Measurements from ENCODE around the gene IL1F10.

IL1F10 gene

DNA sequence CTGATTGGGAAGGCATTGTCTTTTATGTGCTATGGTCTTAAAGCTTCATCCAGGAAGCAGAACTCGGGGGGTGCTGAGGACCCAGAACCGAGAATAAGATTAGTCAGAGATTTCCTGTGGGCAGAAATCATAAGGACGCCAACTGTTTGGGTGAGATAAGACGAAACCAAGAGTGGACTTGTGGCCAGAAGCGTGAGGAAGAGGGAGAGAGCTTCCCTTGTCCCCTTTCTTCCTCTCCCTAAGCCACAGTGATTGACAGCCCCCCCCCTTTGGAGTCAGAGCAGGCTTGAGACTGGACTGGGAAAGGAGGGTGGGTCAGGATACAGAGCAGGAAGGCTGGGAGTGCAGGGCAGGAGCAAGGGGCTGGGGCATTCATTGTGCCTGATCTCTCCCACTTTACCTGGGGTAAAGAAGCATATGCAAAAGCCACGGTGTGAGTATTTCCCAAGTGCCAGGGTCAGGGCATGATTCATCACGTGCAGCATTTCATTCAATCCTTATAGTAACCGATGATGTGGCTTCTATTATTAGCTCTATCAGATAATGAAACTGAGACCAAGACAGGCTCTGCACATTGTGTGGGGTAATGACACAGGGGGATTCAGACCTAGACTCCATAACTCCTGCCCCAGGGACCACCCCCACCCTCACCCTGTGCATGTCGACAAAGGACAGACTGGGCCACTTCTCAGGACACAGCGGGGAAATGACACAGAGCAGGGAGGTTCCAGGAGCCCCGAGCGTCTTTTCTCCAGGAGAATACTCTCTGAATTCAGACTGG lies 56.6 kb downstream of the IL1F10 start:
- TF ChIP-seq, protein P1, sequence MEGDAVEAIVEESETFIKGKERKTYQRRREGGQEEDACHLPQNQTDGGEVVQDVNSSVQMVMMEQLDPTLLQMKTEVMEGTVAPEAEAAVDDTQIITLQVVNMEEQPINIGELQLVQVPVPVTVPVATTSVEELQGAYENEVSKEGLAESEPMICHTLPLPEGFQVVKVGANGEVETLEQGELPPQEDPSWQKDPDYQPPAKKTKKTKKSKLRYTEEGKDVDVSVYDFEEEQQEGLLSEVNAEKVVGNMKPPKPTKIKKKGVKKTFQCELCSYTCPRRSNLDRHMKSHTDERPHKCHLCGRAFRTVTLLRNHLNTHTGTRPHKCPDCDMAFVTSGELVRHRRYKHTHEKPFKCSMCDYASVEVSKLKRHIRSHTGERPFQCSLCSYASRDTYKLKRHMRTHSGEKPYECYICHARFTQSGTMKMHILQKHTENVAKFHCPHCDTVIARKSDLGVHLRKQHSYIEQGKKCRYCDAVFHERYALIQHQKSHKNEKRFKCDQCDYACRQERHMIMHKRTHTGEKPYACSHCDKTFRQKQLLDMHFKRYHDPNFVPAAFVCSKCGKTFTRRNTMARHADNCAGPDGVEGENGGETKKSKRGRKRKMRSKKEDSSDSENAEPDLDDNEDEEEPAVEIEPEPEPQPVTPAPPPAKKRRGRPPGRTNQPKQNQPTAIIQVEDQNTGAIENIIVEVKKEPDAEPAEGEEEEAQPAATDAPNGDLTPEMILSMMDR (IDR thresholded peaks at IDR 0.05; ENCODE audit: control extremely low read depth, extremely low read depth, low read depth, missing control alignments) = no peak
- CTCF ChIA-PET = interaction anchor here (0.9 to 10.1 kb wide), 3 partner anchors 13 to 266 kb away, joined by 4 to 112 read pairs (median 5); no protein-coding TSS in a partner anchor
- no peak for DNase-seq (ENCODE audit: extremely low spot score)
- POLR2A ChIA-PET = no interaction called here

Measured in GM10248 (cell line).